SH-SY5Y (cell line): ENCODE measurements around the gene INSYN1.

ENCODE experiments used
- GATA2 ChIP-seq: IDR thresholded peaks from 2 replicates; pipeline ENCODE4 v1.6.1; 2011; ENCODE audit warnings: mild to moderate bottlenecking, low read depth, low read length
- GATA3 ChIP-seq: IDR thresholded peaks from 2 replicates; pipeline ENCODE4 v1.6.1; 2011; ENCODE audit warnings: low read depth, mild to moderate bottlenecking, low read length, moderate library complexity

The INSYN1 gene

DNA sequence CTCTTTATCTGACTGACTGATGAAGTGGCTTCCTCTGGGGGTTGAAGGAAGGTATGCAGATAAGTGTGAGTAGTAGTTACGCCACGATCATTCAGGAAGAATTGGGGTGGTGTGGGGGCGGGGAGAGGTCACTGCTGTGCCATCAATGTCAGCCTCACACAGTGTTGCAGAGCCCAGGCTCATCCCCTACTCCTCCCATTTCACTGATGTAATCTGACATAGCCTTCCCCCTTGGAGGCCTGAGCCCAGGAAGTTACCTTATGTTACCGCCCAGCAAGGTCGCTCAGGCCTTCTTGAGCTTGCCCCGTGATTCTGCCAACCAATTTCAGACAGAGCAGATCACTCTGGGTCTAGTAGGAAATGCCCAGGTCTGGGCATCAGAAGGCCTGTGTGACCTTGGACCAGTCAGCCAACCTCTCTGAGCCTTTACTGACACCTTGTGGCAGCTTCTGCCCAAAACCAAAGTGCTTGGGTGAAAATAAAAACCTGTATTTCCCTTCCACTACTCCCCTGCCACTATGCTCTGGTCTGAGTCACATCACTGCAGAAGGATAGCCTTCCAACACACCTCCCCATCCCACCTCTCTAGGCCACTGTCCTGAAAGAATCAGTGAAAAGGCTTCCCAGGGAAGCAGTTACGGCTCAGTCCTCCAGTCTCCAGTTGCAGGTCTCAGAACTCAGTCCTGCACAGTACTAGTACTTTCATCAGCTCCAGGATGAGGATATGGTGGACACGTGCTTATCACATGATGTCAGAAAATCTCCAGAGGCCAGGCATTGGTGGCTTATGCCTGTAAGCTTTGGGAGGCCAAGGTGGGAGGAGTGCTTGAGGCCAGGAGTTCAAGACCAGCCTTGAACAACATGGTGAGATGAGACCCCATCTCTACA, 28.1 kb upstream of the INSYN1 start:
- TF ChIP-seq GATA2 (no peak), GATA3 (no peak)

DNA sequence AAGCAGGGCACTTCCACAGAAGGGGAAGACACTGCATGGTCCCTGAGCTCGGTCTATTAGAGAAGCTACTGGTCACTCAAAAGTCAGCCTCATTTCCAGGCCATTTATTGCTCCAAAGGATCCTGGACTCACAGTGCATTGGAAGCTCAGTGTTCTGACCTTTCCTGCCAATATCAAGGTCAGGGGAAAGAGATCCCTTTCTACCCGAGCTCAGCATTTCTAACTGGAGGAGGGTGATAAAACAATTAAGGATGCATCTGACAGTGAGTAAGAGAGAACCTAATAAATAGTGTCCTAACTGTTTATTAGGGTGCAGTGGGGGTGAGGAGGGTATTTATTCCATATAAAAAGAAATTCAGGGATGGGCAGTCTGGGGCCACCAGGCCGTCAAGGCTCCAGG, 26.8 kb upstream of the INSYN1 start:
- no peak for TF ChIP-seq GATA3
- no peak for TF ChIP-seq GATA2

DNA sequence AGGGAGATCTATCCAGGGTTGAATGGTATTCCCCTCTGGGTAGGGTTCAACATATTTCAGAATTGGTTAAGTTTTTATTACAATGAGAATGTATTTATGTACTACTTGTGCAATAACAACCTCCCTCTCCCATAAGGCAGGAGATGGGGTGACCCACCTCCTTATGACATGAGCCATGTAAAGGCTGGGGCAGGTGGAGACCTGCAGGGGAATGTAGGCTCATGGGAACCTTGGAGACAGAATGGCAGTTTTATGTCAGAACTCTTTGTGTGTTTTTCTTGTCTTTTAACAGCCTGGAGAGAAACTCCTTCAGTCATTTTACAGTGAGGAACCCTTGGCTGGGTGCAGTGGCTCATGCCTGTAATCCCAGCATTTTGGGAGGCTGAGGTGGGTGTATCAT, 24.6 kb upstream of the INSYN1 start:
- TF ChIP-seq GATA2 (no peak), GATA3 (no peak)

DNA sequence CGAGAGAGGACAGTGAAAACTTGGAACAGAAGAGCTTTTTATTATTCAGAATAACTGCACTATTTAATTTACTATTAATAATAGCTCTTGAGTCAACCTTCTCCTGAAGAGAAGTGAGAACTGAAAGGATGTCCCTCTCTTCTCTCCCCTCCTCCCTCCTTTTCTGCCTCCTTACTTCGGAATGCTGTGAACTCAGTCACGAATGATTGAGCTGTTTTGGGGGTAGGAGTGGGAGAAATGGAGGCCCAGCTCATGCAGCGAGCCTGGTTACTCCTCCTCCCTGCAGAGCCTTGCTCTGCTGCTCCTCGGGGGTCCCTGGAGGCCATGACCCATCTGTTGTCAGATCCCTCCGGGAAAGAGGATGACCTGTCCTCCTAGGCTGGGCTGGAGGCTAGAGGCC, 20.3 kb upstream of the INSYN1 start:
- TF ChIP-seq GATA2 (no peak), GATA3 (no peak)

DNA sequence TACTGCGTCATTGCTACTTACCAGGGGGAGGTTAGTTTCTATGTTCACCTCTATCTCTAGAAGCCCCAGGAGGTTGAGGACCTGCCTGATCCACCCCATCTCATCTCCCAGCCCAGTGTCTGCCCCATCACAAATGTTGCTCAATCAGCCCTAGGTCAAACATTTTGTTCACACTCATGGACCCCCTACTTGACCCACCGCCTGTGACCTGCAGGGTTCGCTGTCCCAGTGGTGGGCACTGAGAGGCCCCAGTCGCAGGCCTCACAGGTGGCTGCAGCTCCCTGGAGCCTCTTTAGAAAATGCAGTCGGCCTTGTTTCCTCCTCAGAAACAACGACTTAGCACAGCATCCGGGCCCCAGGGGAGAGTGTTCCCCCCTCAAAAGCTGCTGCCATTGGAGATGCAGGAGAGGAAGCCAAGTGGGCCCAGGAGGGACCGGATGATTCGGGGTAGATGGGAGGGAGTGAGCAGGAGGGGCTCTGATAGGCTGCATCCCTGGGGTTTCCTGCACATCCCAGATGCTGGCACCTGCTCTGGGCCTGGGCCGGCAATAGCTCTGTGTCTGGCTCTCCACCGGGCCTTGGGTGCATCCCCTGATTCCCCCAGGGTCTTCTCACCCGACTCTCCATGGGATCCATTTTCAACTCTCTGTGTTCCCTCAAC, 18.4 kb upstream of the INSYN1 start:
- no peak for TF ChIP-seq GATA2
- no peak for TF ChIP-seq GATA3

DNA sequence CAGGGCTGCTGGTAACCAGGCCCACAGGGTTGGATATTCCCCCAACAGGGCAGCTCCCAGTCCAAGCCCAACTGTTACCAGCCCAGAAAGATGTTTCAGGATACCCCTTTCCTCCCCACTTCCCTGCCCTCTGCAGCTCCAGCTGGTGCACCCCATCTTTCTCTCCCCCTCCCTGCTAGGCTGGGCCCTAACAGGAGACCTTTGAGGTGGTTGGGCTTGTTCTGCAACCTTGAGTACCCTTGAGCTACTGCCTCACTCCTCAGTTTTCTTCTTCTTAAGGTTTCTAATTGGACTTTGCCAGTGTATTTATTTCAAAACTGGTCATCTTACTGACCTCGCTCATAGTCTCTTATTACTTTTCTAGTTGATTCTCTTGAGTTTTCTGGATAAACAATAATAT, 16.9 kb upstream of the INSYN1 start:
- no peak for TF ChIP-seq GATA2
- TF ChIP-seq GATA3 = no peak

DNA sequence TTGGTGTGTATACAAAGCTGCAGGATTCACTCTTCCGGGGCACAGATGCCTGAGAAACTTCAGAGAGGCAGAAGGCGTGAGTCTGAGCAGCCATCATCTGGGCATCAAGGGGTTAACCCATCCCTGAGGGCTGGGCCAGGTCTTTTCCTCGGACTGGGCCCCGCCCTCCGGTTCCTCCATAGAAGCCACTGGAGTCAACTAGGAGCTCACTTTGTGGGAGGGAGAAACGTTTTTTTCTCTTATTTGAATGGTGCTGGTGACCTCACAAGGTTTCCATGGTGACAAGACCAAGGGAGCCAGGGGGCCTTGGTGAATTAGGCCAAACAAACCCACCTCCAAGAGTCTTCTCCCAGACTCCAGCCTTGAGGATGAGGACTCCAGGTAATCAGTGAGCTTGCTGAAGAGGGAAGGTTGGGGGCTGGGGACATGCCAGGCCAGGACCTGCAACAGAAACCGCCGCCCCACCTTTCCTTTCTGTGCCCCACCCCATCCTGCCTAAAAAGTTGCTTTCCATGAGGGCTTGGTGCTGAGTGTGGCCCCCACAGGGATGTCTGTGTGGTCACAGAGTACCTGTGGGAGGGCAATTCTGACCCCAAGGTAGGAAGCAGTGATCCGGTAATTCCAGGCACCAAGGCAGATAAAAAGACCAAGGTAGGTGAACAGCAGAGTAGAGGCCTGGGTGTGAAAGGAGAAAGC, 14.8 kb upstream of the INSYN1 start:
- no peak for TF ChIP-seq GATA3
- TF ChIP-seq GATA2 = no peak

DNA sequence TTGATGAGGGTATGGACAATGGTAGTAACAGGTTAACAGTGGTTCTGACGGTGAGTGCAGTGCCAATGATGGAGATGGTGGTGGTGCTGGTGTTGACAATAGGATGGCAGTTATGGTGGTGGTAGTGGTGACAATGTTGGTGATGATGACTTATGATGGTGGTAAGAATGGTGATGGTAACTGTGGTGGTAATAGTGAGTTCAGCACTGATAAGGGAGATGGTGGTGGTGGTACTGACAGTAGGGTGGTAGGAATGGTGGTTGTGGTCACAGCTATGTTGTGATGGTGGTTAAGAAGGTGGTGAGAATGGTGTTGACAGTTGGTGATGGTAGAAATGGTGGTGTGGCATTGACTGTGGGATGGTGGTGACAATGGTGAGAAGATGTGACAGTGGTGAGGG, 13.4 kb upstream of the INSYN1 start:
- TF ChIP-seq GATA3 (no peak), GATA2 (no peak)

DNA sequence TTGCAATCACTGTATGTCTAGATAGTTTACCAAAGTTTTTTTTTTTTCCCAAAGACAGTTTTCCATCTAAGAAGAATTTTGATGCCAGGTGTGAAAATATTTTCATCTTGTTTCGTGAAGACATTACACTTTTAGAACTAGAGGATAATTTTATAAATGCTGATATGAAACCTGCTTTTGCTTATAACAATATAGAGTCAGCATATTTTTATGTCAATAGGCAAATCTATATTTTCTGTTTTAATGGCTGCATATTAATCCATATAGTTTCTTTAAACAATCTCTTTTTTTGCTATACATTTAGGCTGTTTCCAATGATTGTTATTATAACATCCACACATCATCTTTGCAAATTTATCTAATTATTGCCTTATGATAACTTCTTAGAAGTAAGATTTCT, 12.6 kb upstream of the INSYN1 start:
- TF ChIP-seq GATA3 (no peak), GATA2 (no peak)

DNA sequence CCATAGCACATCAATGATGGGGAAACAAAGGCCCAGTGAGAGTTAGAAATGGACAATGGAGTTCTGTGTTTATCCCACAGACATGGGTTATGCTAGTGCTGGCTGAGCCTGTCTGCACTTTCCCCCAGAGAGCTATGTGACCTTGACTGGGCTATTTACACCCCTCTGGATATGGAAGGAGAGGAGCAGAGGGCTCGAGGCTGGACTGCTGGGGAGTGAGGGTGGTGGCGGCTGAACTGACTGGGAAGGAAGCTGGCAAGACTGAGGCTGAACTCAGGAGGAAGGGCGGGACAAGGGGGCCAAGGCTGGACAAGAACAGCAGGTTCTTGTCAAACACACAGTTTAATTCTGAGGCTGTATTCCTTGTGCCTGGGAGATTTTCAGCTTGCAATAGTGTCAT, 10.8 kb upstream of the INSYN1 start:
- no peak for TF ChIP-seq GATA2
- no peak for TF ChIP-seq GATA3

DNA sequence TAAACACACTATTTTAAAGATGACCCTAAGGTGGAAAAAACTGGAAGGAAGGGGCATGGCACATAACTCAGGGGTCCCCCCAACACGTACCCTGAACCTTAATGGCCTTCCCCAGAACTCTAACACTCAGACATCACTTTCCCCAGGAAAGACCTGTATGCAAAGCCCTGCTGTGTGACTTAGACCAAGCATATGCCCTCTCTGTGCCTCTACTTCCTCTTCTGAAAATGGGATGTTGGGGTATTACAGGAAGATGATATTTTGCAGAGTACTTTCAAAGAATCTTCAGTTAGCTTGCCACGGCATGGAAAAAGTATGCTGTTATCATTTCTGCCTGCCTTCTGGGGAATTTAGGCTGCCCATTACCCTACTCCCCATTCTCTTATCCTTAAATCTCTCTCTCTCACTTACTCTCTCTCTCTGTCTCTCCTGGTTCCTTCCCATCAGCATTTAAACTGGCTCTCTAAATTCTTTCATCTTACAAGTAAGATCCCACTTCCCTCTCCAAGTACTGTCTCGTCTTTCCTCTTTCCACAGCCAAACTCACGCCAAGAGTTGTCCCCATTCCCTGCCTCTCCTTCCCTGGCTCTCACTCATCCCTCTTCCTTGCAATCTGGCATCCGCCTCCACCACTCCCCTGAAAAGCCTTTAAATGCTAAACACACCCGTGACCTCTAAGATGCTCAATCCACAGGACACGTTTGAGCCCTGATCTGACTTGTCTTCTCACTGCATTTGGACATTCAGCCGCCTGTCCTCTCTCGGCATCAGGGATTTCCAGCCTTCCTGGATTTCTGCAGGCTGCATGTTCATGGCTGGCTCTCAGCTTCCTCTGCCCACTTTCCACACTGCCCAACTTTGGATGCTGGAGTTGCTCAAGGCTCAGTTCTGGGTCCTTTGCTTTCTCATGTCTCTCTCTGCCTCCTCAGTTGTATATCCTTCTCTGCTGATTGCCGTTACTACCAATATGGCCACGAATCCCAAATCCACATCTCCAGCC, 7.5 kb upstream of the INSYN1 start:
- TF ChIP-seq GATA2 = no peak
- no peak for TF ChIP-seq GATA3

DNA sequence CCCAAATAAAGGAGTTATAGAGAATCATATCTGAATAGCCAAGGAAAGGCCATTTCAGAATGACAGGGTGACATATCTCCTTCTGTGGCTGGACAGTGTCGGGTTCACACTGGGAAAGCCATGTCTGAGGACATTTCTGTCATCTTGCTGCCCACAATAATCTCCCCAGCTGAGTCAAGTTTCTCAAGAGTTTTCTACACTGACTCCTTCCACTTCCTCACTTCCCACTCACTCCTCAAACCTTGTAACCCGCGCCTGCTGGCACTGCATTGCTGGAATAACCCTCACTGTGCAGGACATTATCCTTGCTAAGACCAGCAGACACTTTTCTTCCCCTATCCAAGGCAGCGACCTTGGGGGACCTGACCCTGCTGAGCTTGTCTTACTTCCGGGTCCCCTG, 5.3 kb upstream of the INSYN1 start:
- TF ChIP-seq GATA3 (no peak), GATA2 (no peak)

DNA sequence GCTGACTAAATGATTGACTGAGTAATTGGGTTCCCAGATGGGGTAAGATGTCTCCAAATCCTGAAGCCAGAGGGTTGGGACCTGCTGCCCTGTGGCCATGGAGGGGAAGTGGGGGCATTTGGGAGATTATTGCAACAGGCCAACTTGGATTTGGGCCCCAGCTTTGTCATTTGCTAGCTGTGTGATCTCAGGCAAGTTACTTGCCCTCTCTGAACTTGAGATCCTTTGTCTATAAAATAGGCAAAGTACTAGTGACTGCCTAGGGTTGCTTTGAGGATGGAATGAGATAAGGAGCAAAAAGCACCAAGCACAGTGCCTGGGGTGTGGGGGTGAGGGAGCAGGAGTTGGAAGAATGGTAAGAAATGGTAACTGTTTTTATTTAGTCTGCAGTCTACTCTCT, 4.4 kb upstream of the INSYN1 start:
- TF ChIP-seq GATA3 (no peak), GATA2 (no peak)
